Panc1 (cell line): ENCODE data around the gene KBTBD4. TPM values are rescaled to one million over a fixed set of nuclear protein-coding genes. Genes with fewer than 3 reads are reported as not detected.

ENCODE experiments used
- ATAC-seq: fragments of 200-7000 bp; cut with Tn5 transposase; 2 replicates; pipeline ENCODE4 v1.9.1; 2020; ENCODE audit warnings: mild to moderate bottlenecking, moderate library complexity
- BruUV-seq: library from RNA; stranded (reverse); fragments of 400-500 nt; replicated peaks from 2 replicates; lab custom pipeline; 2021; lab: Mats Ljungman, UMichigan
- CTCF ChIA-PET: fragments of 300-600 bp; sonication (Branson Sonifier 250); formaldehyde crosslinking; loops from one replicate; lab custom pipeline; 2022; ENCODE audit warnings: antibody characterized with exemption; lab: Charles Lee
- POLR2A ChIA-PET: fragments of 300-600 bp; sonication (Branson Sonifier 250); formaldehyde crosslinking; loops from one replicate; lab custom pipeline; 2022; ENCODE audit warnings: antibody characterized with exemption; lab: Charles Lee
- DNase-seq: peaks from one replicate; pipeline ENCODE4 v3.0.0-alpha.2; 2010; ENCODE audit warnings: low read depth, low spot score
- H3K27ac ChIP-seq: 2 replicates; pipeline ENCODE4 v1.5.1; 2011; ENCODE audit warnings: mild to moderate bottlenecking, low read length, inconsistent platforms
- H3K27me3 ChIP-seq: fragments of 200-500 bp; sonication (Bioruptor generic); 2 replicates; pipeline ENCODE4 v1.6.0; 2014; ENCODE audit warnings: low read length, inconsistent platforms; ENCODE audit not compliant: control insufficient read depth, insufficient read depth
- H3K36me3 ChIP-seq: fragments of 200-500 bp; sonication (Bioruptor generic); 2 replicates; pipeline ENCODE4 v1.5.1; 2014; ENCODE audit warnings: inconsistent platforms, mild to moderate bottlenecking, low read length, moderate library complexity; ENCODE audit not compliant: control insufficient read depth, insufficient read depth
- H3K4me1 ChIP-seq: 2 replicates; pipeline ENCODE4 v1.5.1; 2011; ENCODE audit warnings: inconsistent platforms, mild to moderate bottlenecking, low read length, moderate library complexity; ENCODE audit not compliant: control insufficient read depth, insufficient read depth
- H3K4me3 ChIP-seq, 2 experiments: 2 replicates each; pipeline ENCODE4 v1.5.1; 2011 to 2012; ENCODE audit warnings: low read depth in 2 of 2, low read length in 2 of 2, mild to moderate bottlenecking in 2 of 2, inconsistent platforms in 1 of 2, moderate library complexity in 1 of 2
- H3K9me3 ChIP-seq: fragments of 200-500 bp; sonication (Bioruptor generic); 2 replicates; pipeline ENCODE4 v1.5.1; 2014; ENCODE audit warnings: low read depth, mild to moderate bottlenecking, inconsistent platforms, low read length, moderate library complexity; ENCODE audit not compliant: control insufficient read depth, insufficient read depth
- POLR2AphosphoS5 ChIP-seq: IDR thresholded peaks from 2 replicates; pipeline ENCODE4 v1.6.1; 2012; ENCODE audit warnings: mild to moderate bottlenecking, low read depth, low read length, moderate library complexity
- SIN3A ChIP-seq: IDR thresholded peaks from 2 replicates; pipeline ENCODE4 v1.6.1; 2012; ENCODE audit warnings: low read depth, mild to moderate bottlenecking, low read length, moderate library complexity, borderline replicate concordance; ENCODE audit not compliant: insufficient read depth
- TCF7L2 ChIP-seq: IDR thresholded peaks from 2 replicates; pipeline ENCODE4 v1.6.1; 2011; ENCODE audit warnings: mild to moderate bottlenecking, low read depth, low read length, inconsistent platforms
- in situ Hi-C: cut with HindIII; loops from 2 replicates; pipeline ENCODE4 v1.10.0; 2016; ENCODE audit warnings: low sequenced_read_pairs, low pct_unique_long_range_greater_than_20kb
- intact Hi-C: fragments of 100-400 bp; cut with micrococcal nuclease; formaldehyde crosslinking; loops from one replicate; pipeline ENCODE4 v1.10.0; 2022; ENCODE audit not compliant: unreplicated experiment
- total RNA-seq: library from RNA; stranded (reverse); gene quantifications from one replicate; pipeline ENCODE4 v1.2.1, GENCODE V29; 2021; ENCODE audit not compliant: unreplicated experiment
- TF ChIP-seq, protein P1 (sequence below), 2 experiments: IDR thresholded peaks; 2 replicates each; pipeline ENCODE4 v1.6.1; 2011 to 2012; ENCODE audit warnings: low read depth in 2 of 2, control low read depth in 1 of 2, low read length in 1 of 2, mild to moderate bottlenecking in 1 of 2, moderate library complexity in 1 of 2; ENCODE audit not compliant: insufficient read depth in 1 of 2
- TF ChIP-seq, protein P2 (sequence below): fragments of 450-650 bp; IDR thresholded peaks from 2 replicates; pipeline ENCODE4 v1.5.1; 2017; ENCODE audit warnings: mild to moderate bottlenecking

The KBTBD4 gene
- total RNA-seq, 1 experiment from 2014 or later, result 23.2 TPM

DNA sequence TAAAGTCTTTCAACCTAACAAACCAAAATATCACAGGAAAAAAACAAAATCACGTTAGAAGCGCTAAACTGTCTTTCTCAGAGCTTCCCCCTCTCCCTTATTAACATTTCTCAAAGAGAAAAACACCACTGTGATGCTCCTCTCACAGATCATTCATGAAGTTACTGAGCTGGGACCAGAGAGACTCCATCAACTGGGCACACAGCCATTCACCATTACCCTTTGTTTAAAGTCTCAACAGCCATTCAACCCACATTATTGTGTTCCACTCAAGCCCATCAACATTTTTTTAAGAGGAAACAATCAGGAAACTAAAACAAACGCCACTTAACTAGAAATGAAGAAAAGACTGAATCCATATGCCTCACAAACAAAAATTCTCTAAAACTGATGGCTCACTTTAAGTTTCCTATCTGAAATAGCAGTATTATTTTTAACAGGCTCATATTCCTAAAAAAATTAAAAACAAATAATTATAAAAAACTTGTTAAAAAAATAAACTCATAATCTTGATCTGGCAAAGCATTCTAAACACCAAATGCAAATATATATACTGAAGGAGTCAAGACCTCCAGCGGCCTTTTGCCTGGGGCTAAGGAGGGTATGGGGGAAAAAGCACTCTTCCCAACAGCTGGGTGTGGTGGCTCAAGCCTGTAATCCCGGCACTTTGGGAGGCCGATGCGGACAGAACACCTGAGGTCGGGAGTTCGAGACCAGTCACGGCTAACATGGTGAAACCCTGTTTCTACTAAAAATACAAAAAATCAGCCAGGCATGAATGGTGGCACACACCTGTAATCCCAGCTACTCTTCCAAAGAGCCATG lies 39.8 kb downstream of the KBTBD4 start:
- DNase-seq (no peak), ATAC-seq (no peak)
- in situ Hi-C loops (no loop called here), intact Hi-C loops (no loop called here)
- no peak overlapping the region for H3K27ac ChIP-seq
- ChIA-PET CTCF (no interaction called here), POLR2A (interaction anchor here (0.7 kb wide), 1 partner anchor 38 kb away, joined by 4 read pairs; no protein-coding TSS in a partner anchor)
- TF ChIP-seq, protein P1, sequence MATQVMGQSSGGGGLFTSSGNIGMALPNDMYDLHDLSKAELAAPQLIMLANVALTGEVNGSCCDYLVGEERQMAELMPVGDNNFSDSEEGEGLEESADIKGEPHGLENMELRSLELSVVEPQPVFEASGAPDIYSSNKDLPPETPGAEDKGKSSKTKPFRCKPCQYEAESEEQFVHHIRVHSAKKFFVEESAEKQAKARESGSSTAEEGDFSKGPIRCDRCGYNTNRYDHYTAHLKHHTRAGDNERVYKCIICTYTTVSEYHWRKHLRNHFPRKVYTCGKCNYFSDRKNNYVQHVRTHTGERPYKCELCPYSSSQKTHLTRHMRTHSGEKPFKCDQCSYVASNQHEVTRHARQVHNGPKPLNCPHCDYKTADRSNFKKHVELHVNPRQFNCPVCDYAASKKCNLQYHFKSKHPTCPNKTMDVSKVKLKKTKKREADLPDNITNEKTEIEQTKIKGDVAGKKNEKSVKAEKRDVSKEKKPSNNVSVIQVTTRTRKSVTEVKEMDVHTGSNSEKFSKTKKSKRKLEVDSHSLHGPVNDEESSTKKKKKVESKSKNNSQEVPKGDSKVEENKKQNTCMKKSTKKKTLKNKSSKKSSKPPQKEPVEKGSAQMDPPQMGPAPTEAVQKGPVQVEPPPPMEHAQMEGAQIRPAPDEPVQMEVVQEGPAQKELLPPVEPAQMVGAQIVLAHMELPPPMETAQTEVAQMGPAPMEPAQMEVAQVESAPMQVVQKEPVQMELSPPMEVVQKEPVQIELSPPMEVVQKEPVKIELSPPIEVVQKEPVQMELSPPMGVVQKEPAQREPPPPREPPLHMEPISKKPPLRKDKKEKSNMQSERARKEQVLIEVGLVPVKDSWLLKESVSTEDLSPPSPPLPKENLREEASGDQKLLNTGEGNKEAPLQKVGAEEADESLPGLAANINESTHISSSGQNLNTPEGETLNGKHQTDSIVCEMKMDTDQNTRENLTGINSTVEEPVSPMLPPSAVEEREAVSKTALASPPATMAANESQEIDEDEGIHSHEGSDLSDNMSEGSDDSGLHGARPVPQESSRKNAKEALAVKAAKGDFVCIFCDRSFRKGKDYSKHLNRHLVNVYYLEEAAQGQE (IDR thresholded peaks at IDR 0.05; ENCODE audit: insufficient read depth in 1 of 2, low read depth in 2 of 2, low read length in 1 of 2), result no peak
- TF ChIP-seq POLR2AphosphoS5 (no peak), TCF7L2 (no peak), SIN3A (no peak)
- TF ChIP-seq, protein P2, sequence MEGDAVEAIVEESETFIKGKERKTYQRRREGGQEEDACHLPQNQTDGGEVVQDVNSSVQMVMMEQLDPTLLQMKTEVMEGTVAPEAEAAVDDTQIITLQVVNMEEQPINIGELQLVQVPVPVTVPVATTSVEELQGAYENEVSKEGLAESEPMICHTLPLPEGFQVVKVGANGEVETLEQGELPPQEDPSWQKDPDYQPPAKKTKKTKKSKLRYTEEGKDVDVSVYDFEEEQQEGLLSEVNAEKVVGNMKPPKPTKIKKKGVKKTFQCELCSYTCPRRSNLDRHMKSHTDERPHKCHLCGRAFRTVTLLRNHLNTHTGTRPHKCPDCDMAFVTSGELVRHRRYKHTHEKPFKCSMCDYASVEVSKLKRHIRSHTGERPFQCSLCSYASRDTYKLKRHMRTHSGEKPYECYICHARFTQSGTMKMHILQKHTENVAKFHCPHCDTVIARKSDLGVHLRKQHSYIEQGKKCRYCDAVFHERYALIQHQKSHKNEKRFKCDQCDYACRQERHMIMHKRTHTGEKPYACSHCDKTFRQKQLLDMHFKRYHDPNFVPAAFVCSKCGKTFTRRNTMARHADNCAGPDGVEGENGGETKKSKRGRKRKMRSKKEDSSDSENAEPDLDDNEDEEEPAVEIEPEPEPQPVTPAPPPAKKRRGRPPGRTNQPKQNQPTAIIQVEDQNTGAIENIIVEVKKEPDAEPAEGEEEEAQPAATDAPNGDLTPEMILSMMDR, result no peak
- H3K4me3 ChIP-seq, result no peak overlapping the region
- peaks cover 20% of the 10 kb centered on the region for H3K4me1 ChIP-seq
- H3K36me3 ChIP-seq, result no peaks in the 10 kb centered on the region
- TSS peak; percentile 46 for BruUV-seq
- no peaks in the 10 kb centered on the region for H3K27me3 ChIP-seq
- H3K9me3 ChIP-seq, result no peaks in the 10 kb centered on the region

DNA sequence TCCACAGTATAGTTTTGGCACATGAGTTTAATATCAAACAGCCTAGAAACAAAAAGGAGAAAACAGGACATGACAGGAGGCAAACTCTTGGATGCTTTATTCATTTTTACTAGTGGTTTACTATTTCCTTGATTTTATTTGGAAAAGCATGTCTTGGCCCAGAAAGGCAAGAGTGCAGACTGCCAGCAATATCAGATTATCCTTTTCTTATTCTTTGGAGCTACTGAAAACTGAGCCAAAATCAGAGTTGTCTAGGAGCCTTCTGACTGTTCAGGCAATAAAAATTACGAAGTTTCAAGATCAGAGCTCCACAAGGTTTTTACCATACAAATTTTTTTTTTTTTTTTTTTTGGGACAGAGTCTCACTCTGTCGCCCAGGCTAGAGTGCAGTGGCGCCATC lies 41.9 kb downstream of the KBTBD4 start:
- no peak overlapping the region for H3K4me3 ChIP-seq
- no peaks in the 10 kb centered on the region for H3K36me3 ChIP-seq
- CTCF ChIA-PET, result no interaction called here
- no peaks in the 10 kb centered on the region for H3K9me3 ChIP-seq
- intact Hi-C loops (no loop called here), in situ Hi-C loops (no loop called here)
- DNase-seq (no peak), ATAC-seq (no peak)
- no peaks in the 10 kb centered on the region for H3K27me3 ChIP-seq
- POLR2A ChIA-PET, result interaction anchor here (0.6 kb wide), 1 partner anchor 91 kb away, joined by 4 read pairs; no protein-coding TSS in a partner anchor
- no peak overlapping the region for H3K27ac ChIP-seq
- peaks cover 31% of the 10 kb centered on the region for H3K4me1 ChIP-seq
- no TSS peak for BruUV-seq
- TF ChIP-seq, protein P1 (IDR thresholded peaks at IDR 0.05; ENCODE audit: insufficient read depth in 1 of 2, low read depth in 2 of 2, low read length in 1 of 2), result no peak
- TF ChIP-seq POLR2AphosphoS5 (no peak), SIN3A (no peak), TCF7L2 (no peak)
- TF ChIP-seq, protein P2, result no peak
